ENCODE results near the gene IGF2BP2.

Gene IGF2BP2

DNA sequence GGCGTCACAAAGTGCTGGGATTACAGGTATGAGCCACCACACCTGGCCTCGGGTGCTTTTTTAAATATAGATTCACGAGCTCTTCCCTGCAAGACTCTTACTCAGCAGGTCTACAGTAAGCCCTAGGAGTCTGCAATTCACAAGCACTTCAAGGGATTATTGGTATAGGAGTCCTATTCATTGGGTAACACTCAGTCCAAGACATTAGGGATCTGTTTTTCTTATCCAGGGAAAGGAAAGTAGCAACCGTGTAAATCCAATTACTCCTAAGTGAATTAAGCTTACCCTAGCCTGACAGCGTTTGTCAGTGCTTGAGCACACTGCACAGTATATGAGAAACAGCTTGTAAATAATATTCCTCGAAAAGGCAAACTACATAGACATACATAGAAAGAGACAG lies 128.8 kb downstream of the IGF2BP2 start:
- TF ChIP-seq, protein P1, sequence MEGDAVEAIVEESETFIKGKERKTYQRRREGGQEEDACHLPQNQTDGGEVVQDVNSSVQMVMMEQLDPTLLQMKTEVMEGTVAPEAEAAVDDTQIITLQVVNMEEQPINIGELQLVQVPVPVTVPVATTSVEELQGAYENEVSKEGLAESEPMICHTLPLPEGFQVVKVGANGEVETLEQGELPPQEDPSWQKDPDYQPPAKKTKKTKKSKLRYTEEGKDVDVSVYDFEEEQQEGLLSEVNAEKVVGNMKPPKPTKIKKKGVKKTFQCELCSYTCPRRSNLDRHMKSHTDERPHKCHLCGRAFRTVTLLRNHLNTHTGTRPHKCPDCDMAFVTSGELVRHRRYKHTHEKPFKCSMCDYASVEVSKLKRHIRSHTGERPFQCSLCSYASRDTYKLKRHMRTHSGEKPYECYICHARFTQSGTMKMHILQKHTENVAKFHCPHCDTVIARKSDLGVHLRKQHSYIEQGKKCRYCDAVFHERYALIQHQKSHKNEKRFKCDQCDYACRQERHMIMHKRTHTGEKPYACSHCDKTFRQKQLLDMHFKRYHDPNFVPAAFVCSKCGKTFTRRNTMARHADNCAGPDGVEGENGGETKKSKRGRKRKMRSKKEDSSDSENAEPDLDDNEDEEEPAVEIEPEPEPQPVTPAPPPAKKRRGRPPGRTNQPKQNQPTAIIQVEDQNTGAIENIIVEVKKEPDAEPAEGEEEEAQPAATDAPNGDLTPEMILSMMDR (IDR thresholded peaks at IDR 0.05; ENCODE audit: low read depth, low read length) = no peak
- DNase-seq (ENCODE audit: extremely low read depth, low read depth) = no peak

- no peak for DNase-seq (ENCODE audit: extremely low read depth, low read depth)
- TF ChIP-seq, protein P1 (IDR thresholded peaks at IDR 0.05; ENCODE audit: low read depth, low read length) = no peak
These were observed 130.7 kb downstream of the IGF2BP2 start for GRCh38 chr3:185693985-185694653.

- DNase-seq (ENCODE audit: extremely low read depth, low read depth) = no peak
- TF ChIP-seq, protein P1 (IDR thresholded peaks at IDR 0.05; ENCODE audit: low read depth, low read length) = no peak
These were observed 133.2 kb downstream of the IGF2BP2 start for GRCh38 chr3:185691622-185692021.

GRCh38 chr3:185687271-185687878 lies 137.5 kb downstream of the IGF2BP2 start:
- DNase-seq (ENCODE audit: extremely low read depth, low read depth) = peak; percentile 12
- TF ChIP-seq, protein P1 (IDR thresholded peaks at IDR 0.05; ENCODE audit: low read depth, low read length) = no peak

- no peak for DNase-seq (ENCODE audit: extremely low read depth, low read depth)
- TF ChIP-seq, protein P1 (IDR thresholded peaks at IDR 0.05; ENCODE audit: low read depth, low read length) = no peak
These were observed 139.4 kb downstream of the IGF2BP2 start for GRCh38 chr3:185685231-185686035.

DNA sequence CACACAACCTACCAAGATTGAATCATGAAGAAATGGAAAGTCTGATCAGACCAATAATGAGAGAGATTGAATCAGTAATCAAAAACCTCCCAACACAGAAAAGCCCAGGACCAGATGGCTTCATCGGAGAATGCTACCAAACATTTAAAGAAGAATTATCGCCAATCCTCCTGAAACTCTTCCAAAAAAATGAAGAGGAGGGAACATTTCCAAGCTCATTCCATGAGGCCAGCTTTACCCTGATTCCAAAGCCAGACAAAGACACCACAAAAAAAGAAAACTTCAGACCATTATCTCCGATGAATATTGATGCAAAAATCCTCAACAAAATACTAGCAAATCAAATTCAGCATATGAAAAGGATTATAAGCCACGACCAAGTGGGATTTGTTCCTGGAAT lies 144.6 kb downstream of the IGF2BP2 start:
- TF ChIP-seq, protein P1 (IDR thresholded peaks at IDR 0.05; ENCODE audit: low read depth, low read length) = no peak
- DNase-seq (ENCODE audit: extremely low read depth, low read depth) = no peak

GRCh38 chr3:185678027-185678426 lies 146.8 kb downstream of the IGF2BP2 start:
- DNase-seq (ENCODE audit: extremely low read depth, low read depth) = no peak

More at GRCh38 chr3:185678027-185678426, 146.8 kb downstream of the IGF2BP2 start:
- TF ChIP-seq, protein P1 (IDR thresholded peaks at IDR 0.05; ENCODE audit: low read depth, low read length) = no peak

All from AG09319 (cell line).